ENCODE measurements around the gene GAB2.

Gene GAB2

DNA sequence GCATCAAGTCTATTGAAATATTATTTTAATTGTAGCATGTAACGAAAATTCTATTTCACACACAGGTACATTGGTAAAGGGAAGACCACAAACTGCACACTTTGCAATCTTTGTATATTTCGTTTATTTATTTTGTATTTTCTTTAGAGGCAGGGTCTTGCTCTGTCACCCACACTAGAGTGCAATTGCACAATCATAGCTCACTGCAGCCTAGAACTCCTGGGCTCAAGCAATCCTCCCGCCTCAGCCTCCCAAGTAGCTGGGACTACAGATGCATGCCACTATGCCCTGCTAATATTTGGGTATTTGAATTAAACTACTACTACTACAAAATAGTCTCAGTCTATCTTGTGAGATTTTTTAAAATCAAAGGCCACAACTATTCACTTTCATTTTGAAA, 42.7 kb downstream of the GAB2 start:
- Histone ChIP-seq H3K4me3 (ENCODE audit: low read depth, low read length) (no peak overlapping the region), H3K36me3 (no peaks in the 10 kb centered on the region), H3K27me3 (no peaks in the 10 kb centered on the region), H3K9me3 (no peaks in the 10 kb centered on the region), H3K4me1 (peaks cover 6% of the 10 kb centered on the region)
- DNase-seq: no peak
- TF ChIP-seq, protein P1, sequence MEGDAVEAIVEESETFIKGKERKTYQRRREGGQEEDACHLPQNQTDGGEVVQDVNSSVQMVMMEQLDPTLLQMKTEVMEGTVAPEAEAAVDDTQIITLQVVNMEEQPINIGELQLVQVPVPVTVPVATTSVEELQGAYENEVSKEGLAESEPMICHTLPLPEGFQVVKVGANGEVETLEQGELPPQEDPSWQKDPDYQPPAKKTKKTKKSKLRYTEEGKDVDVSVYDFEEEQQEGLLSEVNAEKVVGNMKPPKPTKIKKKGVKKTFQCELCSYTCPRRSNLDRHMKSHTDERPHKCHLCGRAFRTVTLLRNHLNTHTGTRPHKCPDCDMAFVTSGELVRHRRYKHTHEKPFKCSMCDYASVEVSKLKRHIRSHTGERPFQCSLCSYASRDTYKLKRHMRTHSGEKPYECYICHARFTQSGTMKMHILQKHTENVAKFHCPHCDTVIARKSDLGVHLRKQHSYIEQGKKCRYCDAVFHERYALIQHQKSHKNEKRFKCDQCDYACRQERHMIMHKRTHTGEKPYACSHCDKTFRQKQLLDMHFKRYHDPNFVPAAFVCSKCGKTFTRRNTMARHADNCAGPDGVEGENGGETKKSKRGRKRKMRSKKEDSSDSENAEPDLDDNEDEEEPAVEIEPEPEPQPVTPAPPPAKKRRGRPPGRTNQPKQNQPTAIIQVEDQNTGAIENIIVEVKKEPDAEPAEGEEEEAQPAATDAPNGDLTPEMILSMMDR (IDR thresholded peaks at IDR 0.05; ENCODE audit: low read depth, low read length): no peak

DNA sequence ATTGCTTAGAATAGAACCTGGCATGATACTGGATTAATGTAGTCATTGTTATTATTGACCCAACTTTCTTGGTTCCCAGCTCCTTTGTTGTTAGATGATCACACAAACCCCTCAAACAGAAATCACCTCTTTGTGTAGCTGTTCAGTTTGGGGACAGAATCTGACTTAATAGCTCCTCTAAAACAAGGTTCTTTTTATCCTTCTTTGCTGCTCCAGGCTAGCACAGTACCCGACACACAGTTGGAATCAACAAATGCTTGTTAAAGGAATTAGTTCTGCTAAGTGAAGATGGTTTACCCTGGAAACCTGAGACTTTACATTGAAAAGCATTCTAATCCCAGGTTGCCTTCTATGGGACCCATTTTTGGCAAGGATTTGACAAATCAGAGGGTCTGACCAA, 43.9 kb downstream of the GAB2 start:
- Histone ChIP-seq H3K4me3 (ENCODE audit: low read depth, low read length) (no peak overlapping the region), H3K4me1 (peaks cover 6% of the 10 kb centered on the region), H3K9me3 (no peaks in the 10 kb centered on the region), H3K36me3 (no peaks in the 10 kb centered on the region), H3K27me3 (no peaks in the 10 kb centered on the region)
- TF ChIP-seq, protein P1 (IDR thresholded peaks at IDR 0.05; ENCODE audit: low read depth, low read length): no peak
- DNase-seq: no peak

DNA sequence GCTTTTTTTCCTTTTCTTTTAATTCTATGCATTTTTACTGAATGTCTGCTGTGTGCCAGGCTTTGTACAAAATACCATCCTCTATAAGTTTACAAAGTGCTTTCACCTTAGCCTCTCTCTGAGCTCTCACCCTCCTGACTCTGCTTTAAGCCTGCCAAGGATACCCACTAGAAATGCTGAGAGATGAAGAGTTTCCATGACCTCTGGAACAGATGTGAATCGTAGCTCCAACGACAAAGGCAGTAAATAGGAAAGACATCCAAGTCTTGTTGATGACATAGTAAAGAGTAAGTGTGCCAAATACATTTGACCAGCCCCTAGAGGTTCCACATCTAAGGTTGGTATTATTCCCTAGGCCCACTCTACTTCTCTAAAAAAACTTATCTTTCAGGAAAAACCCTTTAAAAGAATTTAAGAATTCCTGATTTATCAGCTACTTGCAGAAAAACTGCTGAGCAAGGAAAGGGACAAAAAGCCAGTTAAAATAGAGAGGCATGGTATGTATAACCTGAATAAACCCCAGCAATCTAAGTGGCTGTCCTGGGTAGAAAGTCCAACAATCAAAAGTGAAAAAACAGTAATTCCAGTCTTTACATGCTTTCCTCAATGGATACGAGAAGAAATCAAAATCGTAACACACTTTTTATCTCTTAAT, 45.4 kb downstream of the GAB2 start:
- H3K27me3 ChIP-seq: no peaks in the 10 kb centered on the region
- H3K9me3 ChIP-seq: no peaks in the 10 kb centered on the region
- H3K4me1 ChIP-seq: peaks cover 6% of the 10 kb centered on the region
- DNase-seq: no peak
- H3K36me3 ChIP-seq: no peaks in the 10 kb centered on the region
- TF ChIP-seq, protein P1 (IDR thresholded peaks at IDR 0.05; ENCODE audit: low read depth, low read length): no peak
- H3K4me3 ChIP-seq (ENCODE audit: low read depth, low read length): no peak overlapping the region

DNA sequence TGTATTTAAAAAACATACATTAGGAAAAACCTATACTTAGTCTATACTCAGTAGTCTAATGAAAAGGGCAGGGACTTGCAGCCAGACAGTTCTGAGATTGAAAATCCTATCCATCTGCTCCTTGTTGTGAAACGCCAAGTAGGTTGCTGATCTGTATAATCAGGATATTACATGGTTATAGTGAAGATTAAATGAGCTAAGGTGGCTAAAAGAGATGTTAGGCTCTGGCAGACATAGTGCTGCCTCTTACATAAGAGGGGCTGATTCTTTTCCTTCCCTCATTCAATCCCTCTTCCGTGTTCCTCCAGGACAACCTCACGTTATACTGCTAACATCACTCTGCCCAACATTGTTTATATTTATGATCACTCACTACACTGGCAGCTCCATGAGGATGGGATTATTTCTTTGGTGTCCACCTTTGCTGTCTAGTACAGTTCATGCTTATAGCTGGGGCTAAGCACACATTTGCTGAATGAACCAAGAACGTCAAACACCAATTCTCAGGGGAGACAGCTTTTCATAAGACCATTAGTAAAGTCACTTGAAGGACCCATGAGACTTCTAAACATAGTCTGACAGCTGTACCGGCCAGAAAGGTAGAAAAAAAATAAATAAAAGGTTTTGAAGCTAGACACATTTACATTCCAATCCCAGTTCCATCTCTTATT, 46.3 kb downstream of the GAB2 start:
- Histone ChIP-seq H3K9me3 (no peaks in the 10 kb centered on the region), H3K27me3 (no peaks in the 10 kb centered on the region), H3K36me3 (no peaks in the 10 kb centered on the region), H3K4me1 (peaks cover 6% of the 10 kb centered on the region), H3K4me3 (ENCODE audit: low read depth, low read length) (no peak overlapping the region)
- DNase-seq: no peak
- TF ChIP-seq, protein P1 (IDR thresholded peaks at IDR 0.05; ENCODE audit: low read depth, low read length): no peak

DNA sequence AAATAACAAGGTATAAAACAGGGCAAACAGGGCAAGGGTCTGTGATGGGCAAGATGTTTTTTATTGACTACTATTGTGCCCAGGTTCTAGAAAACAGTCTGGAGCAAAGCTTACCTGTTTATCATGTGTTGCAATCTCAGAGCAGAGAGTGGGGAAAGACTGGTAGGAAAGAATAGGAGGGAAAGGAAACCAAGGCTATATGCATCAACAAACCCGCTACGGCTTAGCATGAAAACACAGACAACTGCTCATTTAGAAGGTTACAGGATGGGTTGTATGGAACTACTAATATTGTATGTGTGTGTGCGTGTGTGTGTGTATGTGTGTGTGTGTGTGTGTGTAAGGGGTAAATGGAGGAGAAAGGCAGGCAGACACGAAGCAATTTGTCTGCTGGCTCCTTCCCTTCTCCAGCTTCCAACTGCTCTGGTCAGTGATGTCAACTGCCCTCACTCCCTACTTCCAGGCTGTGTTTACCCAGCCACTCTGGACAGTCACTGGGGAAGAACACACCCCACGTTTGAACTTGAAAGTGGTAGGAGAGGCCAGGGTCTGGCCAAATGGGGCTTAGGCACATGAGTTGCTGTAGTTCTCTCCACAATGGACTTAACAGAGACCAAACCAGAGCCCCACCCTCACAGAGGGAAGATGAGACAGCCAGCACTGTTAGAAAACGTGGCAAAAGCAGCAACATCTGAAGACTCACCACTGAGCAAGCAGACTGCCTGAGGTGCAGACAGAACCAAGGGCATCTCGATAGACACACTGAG, 47.0 kb downstream of the GAB2 start:
- no peak overlapping the region for H3K4me3 ChIP-seq (ENCODE audit: low read depth, low read length)
- peaks cover 8% of the 10 kb centered on the region for H3K4me1 ChIP-seq
- TF ChIP-seq, protein P1 (IDR thresholded peaks at IDR 0.05; ENCODE audit: low read depth, low read length): no peak
- H3K9me3 ChIP-seq: no peaks in the 10 kb centered on the region
- no peak for DNase-seq
- H3K36me3 ChIP-seq: no peaks in the 10 kb centered on the region
- H3K27me3 ChIP-seq: no peaks in the 10 kb centered on the region
